HUES64 (cell line): ENCODE data around the gene PLSCR1.
A peak's percentile ranks its signal among the peaks of the same experiment; 100 is the strongest.
"Not testable (repeated sequence)": the region's sequence is repeated elsewhere in the genome, so short reads cannot be mapped to it uniquely, and the experiment has no call there.

Experiments used
- H3K27ac ChIP-seq: 2 replicates; pipeline ENCODE4 v1.7.0; 2013; ENCODE audit warnings: low read depth, low read length, inconsistent platforms
- H3K27me3 ChIP-seq: 2 replicates; pipeline ENCODE4 v1.6.1; 2013; ENCODE audit warnings: mild to moderate bottlenecking, low read length; ENCODE audit not compliant: insufficient read depth
- H3K36me3 ChIP-seq: 2 replicates; pipeline ENCODE4 v1.6.1; 2013; ENCODE audit warnings: mild to moderate bottlenecking, low read length; ENCODE audit not compliant: insufficient read depth
- H3K4me1 ChIP-seq: 2 replicates; pipeline ENCODE4 v1.6.1; 2013; ENCODE audit warnings: mild to moderate bottlenecking, low read length, moderate library complexity; ENCODE audit not compliant: insufficient read depth
- H3K4me3 ChIP-seq: 2 replicates; pipeline ENCODE4 v1.5.1; 2013; ENCODE audit warnings: mild to moderate bottlenecking, low read length, moderate library complexity
- H3K9ac ChIP-seq: 2 replicates; pipeline ENCODE4 v1.6.1; 2013; ENCODE audit warnings: mild to moderate bottlenecking, low read depth, low read length
- H3K9me3 ChIP-seq: 2 replicates; pipeline ENCODE4 v1.6.1; 2013; ENCODE audit warnings: low read depth, low read length; ENCODE audit not compliant: insufficient read depth
- WGBS: fragments of 150-250, 120-280 bp; methylation state at CpG from one replicate; pipeline ENCODE4 v1.1.7; 2013; ENCODE audit warnings: missing lambda C conversion rate; 5-methylcytosine and 5-hydroxymethylcytosine counted together

PLSCR1 gene

DNA sequence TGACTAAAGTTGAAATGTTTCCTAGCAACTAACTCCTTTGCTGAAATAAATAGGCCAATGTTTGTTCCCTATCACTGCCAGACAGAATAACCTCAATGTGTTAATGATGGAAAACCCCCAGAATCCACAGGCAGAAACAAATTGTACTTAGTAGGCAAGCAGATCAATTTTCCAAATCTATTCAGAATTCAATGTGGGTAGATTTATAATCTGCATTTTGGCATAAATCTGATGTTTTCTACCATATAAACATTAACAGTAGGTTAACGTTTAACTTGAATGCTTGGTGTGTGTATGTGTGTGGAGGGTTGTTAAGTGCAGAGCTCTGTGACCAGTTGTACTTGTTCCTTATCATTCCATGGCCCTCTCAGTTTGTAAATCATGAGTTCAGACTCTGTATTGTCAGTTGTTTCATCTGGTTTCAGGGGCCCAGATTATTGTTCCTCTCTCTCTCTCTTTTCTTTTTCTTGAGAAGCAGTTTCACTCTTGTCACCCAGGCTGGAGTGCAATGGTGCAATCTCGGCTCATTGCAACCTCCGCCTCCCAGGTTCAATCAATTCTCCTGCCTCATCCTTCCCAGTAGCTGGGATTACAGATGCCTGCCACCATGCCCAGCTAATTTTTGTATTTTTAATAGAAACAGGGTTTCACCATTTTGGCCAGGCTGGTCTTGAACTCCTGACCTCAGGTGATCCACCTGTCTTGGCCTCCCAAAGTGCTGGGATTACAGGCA, 32.8 kb downstream of the PLSCR1 start:
- H3K27ac ChIP-seq = no peak overlapping the region
- H3K27me3 ChIP-seq = no peaks in the 10 kb centered on the region
- H3K4me1 ChIP-seq = peaks cover 21% of the 10 kb centered on the region
- peaks cover 26% of the 10 kb centered on the region for H3K36me3 ChIP-seq
- peaks cover 6% of the 10 kb centered on the region for H3K9me3 ChIP-seq
- H3K9ac ChIP-seq = no peak overlapping the region
- 96% methylated on average over 3 of the region's 3 CpGs for WGBS
- no peak overlapping the region for H3K4me3 ChIP-seq

DNA sequence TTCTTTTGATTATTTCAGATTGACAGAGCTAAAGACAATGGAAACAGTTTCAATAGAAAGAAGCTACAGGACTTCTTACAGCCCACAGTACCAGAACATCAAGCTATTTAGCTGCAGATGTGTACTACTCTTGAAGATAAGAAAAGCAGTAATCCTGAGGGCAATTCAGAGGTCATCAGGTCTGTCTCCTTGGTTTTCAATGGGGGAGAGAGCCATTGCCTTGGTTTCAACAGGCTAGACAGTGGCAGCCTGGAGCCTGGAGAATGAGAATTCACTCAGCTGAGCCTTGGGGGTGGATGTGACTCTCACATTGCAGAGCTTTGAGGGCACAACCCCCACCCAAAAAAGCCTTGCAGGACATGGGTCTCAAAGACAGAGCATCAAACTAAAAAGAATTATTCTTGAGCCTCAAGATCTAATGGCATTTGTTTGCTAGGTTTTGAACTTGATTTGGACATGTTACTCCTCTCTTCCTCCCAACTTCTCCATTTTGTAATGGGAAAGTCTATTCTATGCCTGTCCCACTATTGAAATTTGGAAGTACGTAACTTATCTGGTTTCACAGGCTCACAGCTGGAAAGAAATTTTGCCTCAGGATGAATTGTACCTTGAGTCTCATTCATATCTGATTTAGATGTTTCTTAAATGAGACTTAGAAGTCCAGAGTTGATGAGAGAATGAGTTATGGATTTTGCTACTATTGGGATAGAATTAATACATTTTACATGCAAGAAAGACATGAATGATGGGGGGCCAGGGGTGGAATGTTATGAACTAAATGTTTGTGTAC, 36.9 kb downstream of the PLSCR1 start:
- Histone ChIP-seq H3K27ac (peak overlapping the region; percentile 86), H3K9me3 (no peaks in the 10 kb centered on the region), H3K9ac (no peak overlapping the region), H3K4me3 (no peak overlapping the region), H3K27me3 (no peaks in the 10 kb centered on the region), H3K36me3 (no peaks in the 10 kb centered on the region), H3K4me1 (peaks cover 48% of the 10 kb centered on the region)
- WGBS = 92% methylated on average over 1 of the region's 1 CpG

DNA sequence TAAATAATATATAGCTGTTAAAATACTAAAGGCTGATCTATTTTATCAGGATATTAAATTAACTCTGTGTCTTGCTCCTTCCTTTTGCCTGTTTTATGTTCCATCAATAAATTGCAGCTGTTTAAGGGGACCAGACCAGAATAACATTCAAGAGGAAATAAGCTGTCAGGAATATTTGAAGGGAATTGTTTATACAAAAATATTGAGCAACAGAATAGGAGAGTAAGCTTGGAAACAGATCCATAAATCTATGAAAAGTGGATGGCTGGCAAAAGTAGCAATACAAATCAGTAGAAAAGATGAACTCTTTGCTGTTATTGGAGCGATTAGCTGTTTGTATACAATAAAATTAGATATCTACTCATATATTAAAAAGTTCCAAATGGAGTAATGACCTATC, 38.9 kb downstream of the PLSCR1 start:
- no peak overlapping the region for H3K9ac ChIP-seq
- no peaks in the 10 kb centered on the region for H3K27me3 ChIP-seq
- H3K27ac ChIP-seq = peak overlapping the region; percentile 86
- H3K36me3 ChIP-seq = no peaks in the 10 kb centered on the region
- no peak overlapping the region for H3K4me3 ChIP-seq
- H3K4me1 ChIP-seq = peaks cover 48% of the 10 kb centered on the region
- no CpG with 5 or more reads among the region's 1 CpG for WGBS
- H3K9me3 ChIP-seq = no peaks in the 10 kb centered on the region

DNA sequence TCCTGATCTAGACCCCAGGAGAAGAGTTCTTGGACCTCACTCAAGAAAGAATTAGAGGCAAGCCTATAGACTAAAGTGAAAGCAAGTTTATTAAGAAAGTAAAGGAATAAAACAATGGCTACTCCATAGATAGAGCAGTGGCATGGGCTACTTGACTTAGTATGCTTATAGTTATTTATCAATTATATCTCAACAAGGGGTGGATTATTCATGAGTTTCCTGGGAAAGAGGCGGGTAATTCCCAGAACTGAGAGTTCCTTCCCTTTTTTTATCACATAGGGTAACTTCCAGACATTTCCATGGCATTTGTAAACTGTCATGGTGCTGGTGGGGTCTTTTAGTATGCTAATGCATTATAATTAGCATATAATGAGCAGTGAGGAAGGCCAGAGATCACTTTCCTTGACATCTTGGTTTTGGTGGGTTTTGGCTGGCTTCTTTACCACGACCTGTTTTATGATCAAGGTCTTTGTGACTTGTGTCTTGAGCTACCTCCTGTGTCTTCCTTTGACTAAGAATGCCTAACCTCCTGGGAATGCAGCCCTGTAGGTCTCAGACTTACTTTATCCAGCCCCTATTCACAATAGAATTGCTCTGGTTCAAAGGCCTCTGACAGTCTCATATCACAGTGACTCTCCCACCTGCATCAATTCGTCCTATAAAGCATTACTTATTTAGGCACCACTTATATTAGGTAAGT, 39.8 kb downstream of the PLSCR1 start:
- WGBS = 18% methylated on average over 3 of the region's 3 CpGs
- Histone ChIP-seq H3K27me3 (no peaks in the 10 kb centered on the region), H3K4me3 (no peak overlapping the region), H3K27ac (peak overlapping the region; percentile 86), H3K4me1 (peaks cover 48% of the 10 kb centered on the region), H3K9ac (no peak overlapping the region; the same call in 1 of the 2 replicates), H3K9me3 (no peaks in the 10 kb centered on the region), H3K36me3 (no peaks in the 10 kb centered on the region)

DNA sequence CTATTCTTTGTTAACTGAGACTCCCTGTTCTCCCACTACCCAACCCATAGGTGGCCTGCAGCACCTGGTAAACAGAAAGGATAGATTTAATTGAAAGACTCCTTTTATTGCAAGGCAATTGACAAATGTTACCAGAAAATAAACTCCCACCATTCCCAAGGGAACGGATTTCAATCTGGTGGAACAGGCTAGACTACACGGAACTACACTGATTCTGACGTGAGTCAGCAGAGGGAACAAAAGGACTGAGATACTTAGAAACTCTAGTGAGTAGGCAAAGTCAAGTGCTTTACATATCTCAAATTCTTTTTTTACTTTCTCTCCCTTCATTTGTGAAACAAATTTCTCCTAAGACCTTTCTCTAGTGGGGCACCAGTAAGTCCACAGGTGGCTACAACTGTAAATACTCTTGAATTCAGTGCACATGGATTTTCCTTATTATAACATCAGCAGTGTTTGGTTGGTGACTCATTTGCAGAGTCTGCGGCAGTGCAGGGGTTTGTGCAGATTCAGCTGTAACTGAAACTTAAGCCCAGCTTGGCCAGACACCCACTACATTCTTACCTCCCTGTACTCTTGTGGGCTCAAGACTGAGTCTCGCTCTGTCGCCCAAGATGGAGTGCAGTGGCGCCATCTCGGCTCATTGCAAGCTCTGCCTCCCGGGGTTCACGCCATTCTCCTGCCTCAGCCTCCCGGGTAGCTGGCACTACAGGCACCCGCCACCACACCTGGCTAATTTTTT, 40.8 kb downstream of the PLSCR1 start:
- H3K36me3 ChIP-seq = no peaks in the 10 kb centered on the region

DNA sequence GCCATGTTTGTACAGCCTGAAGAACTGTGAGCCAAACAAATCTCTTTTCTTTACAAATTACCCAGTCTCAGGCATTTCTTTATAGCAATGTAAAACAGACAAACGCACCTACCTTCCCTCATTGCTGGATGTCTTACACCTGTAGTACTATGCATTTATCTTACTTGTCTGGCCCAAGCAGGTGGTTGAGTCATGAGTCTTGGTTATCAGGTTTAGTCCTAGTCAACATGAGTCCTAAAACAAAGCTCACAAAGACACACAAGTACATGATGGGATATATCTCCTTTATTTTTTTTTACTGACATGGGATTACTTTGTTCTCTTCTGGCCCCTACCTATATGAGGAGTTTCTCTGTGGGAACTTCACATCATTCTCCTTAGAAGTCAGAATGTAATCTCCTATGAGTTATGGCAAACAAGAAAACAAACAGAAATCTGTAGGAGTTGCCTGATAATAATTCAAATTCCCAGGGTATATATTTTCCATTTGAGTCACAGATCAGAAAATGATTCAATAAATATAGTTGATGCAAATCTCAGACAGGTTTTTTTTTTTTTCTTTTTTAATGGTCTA, 41.4 kb downstream of the PLSCR1 start:
- peak overlapping the region; percentile 86; the same call in 1 of the 2 replicates for H3K27ac ChIP-seq
- no peaks in the 10 kb centered on the region for H3K36me3 ChIP-seq
- 85% methylated on average over 1 of the region's 1 CpG for WGBS
- no peak overlapping the region for H3K4me3 ChIP-seq
- peaks cover 48% of the 10 kb centered on the region for H3K4me1 ChIP-seq
- H3K9ac ChIP-seq = no peak overlapping the region
- H3K27me3 ChIP-seq = no peaks in the 10 kb centered on the region
- no peaks in the 10 kb centered on the region for H3K9me3 ChIP-seq

More for the DNA sequence above, 40.8 kb downstream of the PLSCR1 start:
- Histone ChIP-seq H3K27ac (peak overlapping the region; percentile 86), H3K4me1 (peaks cover 48% of the 10 kb centered on the region), H3K27me3 (no peaks in the 10 kb centered on the region), H3K4me3 (no peak overlapping the region), H3K9ac (0 out of 2 replicates have a peak overlapping the region, but pooled peaks have one; percentile 1), H3K9me3 (no peaks in the 10 kb centered on the region)
- WGBS = 89% methylated on average over 12 of the region's 12 CpGs

DNA sequence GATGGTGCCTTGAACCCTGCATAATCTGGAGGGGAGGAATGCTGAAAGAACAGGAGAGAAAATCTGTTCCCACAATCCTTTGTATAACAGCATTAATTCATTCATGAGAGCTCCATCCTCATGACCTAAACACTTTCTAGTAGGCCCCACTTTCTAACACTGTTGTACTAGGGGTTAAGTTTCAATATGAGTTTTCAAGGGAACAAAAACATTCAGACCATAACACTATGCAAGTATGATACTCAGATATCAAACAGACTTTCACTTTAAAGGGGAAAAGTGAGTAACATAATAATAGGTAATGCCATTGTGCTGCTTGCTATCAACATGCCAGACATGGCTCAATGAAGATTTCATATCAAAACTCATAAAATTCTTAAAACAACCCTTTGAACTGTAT, 42.7 kb downstream of the PLSCR1 start:
- Histone ChIP-seq H3K36me3 (no peaks in the 10 kb centered on the region), H3K4me1 (peaks cover 36% of the 10 kb centered on the region), H3K27ac (no peak overlapping the region), H3K27me3 (no peaks in the 10 kb centered on the region), H3K9ac (no peak overlapping the region), H3K9me3 (no peaks in the 10 kb centered on the region), H3K4me3 (no peak overlapping the region)

DNA sequence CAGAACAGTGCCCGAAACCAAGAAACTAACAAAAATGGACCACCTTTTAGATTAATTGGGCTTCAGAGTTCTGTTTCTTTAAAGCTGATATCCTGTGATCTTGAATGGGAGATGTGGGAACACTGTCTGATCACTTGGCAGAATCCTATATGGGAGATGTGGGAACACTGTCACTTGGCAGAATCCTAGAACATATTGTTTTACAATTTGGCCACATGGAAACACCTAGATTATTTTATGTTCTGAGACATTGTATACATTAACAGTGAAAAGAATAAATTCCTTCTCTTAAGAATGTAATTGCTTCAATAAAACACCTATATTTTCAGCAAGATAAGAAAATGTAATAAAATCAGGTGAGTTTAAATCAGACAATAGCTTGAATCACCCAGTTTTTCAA, 44.7 kb downstream of the PLSCR1 start:
- Histone ChIP-seq H3K9ac (no peak overlapping the region), H3K4me1 (peaks cover 15% of the 10 kb centered on the region), H3K27ac (no peak overlapping the region), H3K9me3 (no peaks in the 10 kb centered on the region), H3K27me3 (no peaks in the 10 kb centered on the region), H3K36me3 (no peaks in the 10 kb centered on the region), H3K4me3 (no peak overlapping the region)
- WGBS = 100% methylated on average over 1 of the region's 1 CpG

DNA sequence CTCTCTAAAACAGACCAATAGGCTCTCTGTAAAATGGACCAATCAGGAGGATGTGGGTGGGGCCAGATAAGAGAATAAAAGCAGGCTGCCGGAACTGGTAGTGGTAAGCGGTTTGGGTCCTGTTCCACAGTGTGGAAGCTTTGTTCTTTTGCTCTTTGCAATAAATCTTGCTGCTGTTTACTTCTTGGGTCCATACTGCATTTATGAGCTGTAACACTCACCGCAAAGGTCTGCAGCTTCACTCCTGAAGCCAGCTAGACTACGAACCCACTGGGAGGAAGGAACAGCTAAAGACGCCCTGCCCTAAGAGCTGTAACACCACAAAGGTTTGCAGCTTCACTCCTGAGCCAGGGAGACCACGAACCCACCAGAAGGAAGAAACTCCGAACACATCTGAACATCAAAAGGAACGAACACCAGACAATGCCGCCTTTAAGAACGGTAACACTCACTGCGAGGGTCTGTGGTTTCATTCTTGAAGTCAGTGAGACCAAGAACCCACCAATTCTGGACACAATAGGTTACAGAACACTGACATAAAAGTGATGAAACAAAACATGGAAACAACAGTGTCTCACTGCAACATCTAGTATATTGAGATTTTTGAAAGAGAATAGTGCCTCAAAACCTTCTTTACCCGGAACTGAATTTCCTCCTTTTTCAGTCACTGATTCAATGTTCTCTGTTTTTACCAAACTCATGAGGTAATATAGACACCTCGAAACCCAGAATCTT, 46.2 kb downstream of the PLSCR1 start:
- Histone ChIP-seq H3K9me3 (no peaks in the 10 kb centered on the region), H3K36me3 (no peaks in the 10 kb centered on the region), H3K9ac (no peak overlapping the region), H3K27me3 (no peaks in the 10 kb centered on the region), H3K27ac (no peak overlapping the region), H3K4me1 (peaks cover 2% of the 10 kb centered on the region; the same call in 1 of the 2 replicates), H3K4me3 (no peak overlapping the region)
- WGBS = 97% methylated on average over 12 of the region's 13 CpGs

DNA sequence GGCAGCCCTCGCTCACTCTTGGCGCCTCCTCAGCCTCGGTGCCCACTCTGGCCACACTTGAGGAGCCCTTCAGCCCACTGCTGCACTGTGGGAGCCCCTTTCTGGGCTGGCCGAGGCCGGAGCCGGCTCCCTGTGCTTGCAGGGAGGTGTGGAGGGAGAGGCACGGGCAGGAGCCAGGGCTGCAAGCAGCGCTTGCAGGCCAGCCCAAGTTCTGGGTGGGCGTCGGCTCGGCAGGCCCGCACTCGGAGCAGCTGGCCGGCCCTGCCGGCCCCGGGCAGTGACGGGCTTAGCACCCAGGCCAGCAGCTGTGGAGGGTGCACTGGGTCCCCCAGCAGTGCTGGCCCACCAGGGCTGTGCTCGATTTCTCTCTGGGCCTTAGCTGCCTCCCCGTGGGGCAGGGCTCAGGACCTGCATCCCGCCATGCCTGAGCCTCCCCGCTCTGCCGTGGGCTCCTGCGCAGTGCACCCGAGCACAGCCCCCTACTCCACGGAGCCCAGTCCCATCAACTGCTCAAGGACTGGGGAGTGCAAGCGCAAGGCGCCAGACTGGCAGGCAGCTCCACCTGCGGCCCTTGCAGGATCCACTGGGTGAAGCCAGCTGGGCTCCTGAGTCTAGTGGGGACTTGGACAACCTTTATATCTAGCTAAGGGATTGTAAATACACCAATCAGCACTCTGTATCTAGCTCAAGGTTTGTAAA, 47.1 kb downstream of the PLSCR1 start:
- not testable (repeated sequence) for H3K9ac ChIP-seq, H3K4me3 ChIP-seq, H3K36me3 ChIP-seq, H3K27ac ChIP-seq, H3K9me3 ChIP-seq, H3K4me1 ChIP-seq, H3K27me3 ChIP-seq
- 97% methylated on average over 28 of the region's 28 CpGs for WGBS
